ENCODE measurements around the gene PLEKHO1.

The PLEKHO1 gene

DNA sequence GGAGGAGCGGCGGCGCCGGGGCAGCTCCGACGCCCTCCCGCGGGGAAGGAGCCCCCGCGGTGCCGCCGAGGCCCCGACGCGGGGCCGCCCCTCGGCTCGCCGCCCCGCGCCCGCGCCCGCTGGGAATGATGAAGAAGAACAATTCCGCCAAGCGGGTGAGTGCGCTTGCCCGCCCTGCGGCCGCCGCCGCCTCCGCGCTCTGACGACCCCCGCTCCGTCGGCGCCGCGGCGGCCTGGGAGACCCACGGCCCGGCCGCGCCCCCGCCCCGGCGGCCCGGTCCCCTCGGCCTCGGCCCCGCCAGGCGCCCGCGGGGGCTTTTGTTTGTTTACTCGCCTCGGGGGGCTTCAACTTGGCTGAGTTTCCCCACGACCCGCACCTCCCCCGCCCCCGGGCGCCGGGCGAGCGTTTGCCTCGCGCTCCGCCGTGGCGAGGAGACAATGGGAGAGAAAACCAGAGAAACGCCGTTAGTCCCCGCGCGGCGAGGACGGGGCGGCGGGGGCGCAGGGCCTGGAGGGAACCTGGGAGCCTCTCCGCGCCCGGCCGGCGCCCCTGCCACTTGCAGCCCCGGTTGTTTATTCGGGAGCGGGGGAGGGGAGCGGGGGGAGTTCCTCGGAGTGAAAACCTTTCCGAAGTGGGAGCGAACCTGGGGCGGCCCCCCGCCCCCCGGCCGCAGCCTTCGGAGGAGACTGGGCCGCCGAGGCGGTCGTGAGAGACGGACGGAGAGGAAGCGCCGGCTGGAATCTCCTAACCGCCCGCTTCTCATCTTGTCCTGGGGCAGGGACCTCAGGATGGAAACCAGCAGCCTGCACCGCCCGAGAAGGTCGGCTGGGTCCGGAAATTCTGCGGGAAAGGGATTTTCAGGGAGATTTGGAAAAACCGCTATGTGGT lies 661 bp downstream of the PLEKHO1 start:
- DNase-seq, result peak in 2 of 5 experiments; percentile 15 to 36

DNA sequence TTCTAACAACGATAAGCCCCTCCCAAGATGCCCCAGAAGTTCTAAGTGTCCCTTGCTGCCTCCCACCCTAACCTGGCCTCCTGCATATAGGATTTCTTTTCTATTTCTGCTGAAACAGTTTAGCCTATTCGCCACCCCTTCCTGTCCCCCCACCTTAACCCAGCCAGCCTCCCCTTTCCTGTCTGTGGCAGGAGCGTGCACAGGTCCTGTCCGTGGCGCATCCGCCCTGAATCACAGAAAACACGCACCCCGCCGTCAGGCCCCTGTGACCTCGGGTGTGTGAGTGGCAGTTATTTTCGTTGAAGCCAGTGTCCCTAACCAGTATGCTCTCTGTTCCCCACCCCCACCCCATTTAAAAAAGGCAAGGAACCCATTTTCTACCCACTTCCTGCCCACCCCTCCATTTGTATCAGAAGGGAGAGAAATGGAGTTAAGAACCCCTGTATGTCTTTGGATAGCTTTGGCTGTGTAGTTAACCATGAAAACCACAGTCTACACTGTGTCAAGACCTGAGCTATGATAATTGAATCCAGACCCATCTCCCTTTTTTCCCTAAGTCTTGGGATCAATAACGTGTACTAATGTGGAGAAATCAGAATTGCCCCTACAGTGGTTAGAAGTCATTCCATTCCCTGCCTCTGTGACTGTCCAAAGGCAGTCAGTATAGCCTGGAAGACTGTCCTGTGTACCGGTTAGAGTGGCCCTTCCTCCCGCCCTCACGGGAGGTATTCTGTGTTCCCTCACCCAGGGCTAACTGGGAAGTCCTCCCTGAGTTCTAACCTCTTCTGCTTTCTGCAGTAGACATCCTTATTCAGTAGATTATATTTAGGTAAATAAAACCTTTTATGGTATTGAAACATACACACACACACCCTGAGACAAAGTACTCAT lies 1.8 kb downstream of the PLEKHO1 start:
- peak; percentile 30 to 91 (median 44) for DNase-seq

DNA sequence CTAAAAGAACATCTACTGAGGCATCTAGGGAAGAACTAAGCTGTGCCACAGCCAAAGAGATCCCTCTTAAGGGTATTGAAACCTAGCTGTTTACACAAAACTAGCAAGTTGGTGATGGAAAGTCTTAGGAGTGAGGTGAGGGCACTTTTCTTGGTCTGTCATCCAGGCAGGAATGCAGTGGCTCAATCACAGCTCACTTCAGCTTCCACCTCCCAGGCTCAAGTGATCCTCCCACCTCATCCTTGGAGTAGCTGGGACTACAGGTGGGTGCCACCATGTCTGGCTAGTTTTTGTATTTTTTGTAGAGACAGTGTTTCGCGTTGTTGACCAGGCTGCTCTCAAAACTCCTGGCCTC lies 2.4 kb downstream of the PLEKHO1 start:
- no peak for DNase-seq

DNA sequence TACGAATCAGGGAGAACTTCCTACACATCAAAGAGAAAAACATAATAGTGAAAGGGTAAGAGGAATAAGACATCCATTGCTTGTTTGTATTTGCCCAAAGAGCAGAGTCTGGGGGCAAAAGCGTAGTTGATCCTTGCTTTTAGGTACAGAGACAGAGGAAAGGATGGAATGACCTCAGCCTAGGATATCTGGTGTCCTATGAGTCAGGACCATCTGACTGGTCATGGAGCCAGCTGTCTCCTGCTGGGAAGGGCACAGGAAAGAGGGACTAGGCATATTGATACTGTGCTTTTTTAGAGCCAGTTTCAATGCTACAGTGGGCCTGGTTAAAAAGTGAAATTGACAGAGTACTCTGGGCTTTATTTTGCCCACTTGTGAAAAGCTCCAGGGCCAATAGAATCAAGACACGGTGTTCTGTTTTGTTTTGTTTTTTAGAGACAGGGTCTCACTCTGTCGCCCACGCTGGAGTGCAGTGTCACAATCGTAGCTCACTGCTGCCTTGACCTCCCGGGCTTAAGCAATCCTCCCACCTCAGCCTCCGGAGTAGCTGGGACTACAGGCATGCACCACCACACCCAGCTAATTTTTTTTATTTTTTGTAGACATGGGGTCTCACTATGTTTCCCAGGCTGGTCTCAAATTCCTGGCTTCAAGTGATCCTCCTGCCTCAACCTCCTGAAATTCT lies 3.2 kb downstream of the PLEKHO1 start:
- no peak for DNase-seq

DNA sequence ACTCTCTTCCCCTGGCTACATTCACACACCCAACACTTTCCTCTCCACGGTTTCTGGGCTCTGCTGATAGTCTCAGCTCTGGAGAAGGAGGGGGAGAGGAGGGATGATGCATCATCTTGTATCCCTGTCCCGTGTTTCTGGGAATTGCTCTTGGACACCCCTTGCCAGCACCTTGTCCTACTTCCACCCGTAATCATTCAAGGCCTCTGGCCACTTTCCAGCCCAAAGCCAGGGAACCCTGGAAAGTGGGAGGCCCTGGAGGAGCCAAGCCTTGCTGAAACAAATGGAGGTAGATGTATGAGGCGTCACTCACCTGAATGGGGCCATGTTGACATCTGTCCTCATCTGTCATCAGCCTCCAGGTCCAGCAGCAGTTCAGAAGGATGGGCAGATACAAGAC lies 4.4 kb downstream of the PLEKHO1 start:
- no peak for DNase-seq

DNA sequence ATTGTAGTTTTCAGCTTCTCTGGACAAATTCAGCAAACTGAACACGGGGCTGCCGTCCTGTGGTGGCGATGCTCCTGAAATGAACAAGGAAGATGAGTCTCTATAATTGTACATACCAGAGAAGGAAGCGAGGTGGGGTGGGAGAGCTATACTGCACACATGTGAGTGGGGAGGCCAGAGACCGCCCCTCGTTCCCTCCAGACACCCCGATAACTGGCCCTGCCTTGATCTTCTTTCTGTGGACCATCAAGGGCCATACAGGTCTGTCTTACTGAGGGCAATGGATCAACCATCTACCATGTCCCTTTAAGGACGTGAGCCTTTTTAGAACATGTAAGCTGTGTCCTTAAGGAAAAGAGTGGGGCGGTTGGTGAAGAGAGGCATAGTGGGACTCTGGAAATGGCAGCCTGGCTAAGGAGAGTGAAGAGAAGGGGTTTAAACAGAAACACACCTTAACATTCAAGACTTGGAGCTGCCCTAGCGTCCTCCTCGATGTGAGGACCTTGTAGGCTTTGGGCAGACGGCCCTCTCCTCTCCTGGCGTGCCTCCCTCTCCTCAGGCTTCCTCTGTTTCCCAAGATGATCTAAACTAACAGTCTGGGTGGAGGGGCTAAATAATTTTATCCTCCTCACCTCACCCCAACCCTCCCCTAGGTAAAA lies 5.8 kb downstream of the PLEKHO1 start:
- no peak for DNase-seq

DNA sequence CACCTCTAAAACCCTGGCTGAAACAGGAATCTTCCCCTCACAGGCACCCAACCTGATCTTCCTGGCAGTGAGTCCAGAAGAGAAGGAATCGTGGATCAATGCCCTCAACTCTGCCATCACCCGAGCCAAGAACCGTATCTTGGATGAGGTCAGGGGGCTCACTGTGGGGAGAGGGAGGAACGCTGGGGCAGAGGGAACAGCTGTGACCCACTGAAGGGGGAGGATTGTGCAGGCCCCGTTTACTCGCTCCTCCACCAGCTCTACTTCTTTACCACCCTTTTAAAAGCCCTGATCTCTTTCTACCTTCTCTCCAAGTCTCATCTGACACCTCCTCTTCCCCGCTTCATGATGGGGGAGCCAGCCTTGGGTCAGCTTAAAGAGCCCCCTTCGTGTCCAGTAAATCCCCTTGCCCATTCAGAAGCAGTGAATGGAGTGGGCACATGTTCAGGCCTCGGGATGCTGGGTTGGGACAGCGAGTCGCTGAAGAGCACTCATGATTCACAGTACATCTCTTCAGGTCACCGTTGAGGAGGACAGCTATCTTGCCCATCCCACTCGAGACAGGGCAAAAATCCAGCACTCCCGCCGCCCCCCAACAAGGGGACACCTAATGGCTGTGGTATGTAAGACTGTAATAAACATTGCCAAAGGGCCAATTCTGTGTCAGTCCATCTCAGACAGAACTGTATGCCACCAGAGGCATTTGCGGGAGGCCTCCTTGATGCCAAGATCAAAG lies 7.3 kb downstream of the PLEKHO1 start:
- no peak for DNase-seq

DNA sequence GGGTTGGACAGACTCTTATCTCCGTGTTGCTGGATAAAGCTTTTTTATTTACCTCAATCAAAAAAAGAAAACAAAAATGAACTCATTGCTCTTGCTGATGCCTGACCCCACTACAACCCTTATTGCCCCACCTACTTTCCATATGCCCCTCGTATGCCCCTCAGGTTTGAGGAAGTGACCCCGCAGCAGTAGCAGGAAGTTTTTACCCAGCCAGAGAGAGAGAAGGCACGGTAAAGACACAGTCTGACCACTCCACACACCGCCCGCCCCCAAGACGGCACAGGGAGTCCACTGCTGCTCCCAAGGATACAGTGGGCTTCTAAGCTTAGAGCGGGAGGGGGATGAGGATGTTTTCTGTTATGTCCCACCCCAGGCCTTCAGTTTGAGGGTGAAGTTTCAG lies 9.8 kb downstream of the PLEKHO1 start:
- DNase-seq, result no peak

DNA sequence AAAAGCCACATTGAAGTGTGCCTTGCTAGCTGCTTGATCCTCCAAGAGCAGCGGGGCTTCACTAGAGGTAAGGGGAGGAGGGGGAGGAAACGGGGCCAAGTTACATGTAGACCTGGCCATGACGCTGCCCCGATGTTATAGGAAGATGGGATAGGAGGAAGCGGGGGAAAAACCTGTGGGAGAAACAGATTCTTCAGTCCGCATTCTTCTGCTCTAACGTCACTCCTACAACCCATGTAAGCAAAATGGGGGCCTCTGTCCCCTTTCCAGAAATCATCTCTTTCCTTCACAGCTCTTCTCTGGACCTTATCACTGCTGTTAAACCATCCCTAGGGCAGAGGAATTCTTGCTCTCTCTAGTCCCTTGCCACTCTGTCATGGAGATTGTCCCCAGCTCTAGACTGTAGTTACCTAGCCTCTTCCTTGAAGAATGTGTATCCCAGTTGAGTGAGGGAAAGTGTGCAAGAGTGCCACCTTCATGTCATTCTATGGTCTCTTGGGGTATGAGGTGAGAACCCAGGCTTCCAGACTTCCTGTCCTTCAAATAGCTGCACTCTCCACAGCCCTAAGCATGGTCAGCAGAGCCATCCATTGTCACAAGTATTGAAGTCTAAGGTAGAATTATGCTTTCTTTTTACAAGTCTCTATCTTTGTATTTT lies 11.4 kb downstream of the PLEKHO1 start:
- DNase-seq, result no peak

DNA sequence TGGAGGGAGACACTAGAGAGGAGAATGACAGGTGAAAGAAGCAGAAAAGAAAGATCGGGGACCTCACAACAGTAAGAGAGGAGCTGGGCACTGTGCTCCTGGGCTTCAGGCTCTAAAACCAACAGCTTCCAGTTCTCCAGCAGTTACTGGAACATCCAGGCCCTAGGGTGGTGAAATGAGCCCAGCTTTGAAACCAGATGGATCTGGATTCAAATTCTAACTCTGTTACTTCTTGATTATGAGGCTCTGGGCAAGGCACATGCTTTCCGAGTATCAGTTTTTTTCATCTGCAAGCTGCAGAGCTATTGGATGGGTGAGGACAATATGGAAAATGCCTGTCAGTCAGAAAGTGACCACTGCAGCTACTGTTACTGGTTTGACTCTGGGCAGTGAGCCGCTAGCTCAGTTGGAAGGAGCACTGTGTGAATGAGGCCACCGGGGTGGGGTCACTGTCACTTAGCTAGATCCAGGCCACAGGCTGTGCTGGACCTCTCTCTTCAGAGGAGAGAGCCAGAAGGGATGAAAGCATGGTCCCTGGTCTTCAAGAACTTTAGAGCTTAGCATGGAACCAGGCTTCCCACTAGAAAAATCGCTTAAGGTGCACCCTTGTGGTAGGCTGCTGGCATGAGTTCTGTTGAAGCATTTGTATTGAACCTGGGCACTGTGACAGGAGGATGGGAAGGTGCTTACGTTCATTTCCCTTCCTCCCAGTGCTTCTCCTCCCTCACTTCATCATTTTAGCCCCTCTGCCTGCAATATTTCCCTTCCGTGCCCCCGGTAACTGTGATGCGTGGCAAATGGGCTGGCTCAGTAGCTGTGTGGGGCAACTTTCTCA lies 12.2 kb downstream of the PLEKHO1 start:
- DNase-seq, result peak in 1 of 5 experiments; percentile 50

DNA sequence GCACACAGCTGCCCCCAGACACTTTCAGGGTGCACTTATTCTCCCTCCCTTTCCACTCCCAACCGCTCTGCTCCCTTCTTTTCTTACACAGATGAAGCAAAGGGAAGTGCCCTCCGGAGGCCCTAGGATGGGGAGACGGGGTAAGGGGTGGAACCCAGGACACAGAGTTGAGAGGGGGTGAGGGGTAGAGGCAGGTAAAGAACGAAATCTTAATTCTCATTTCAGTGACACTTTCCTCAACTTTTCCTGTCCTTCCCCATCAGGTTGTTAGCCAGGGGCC lies 12.8 kb downstream of the PLEKHO1 start:
- DNase-seq, result no peak

DNA sequence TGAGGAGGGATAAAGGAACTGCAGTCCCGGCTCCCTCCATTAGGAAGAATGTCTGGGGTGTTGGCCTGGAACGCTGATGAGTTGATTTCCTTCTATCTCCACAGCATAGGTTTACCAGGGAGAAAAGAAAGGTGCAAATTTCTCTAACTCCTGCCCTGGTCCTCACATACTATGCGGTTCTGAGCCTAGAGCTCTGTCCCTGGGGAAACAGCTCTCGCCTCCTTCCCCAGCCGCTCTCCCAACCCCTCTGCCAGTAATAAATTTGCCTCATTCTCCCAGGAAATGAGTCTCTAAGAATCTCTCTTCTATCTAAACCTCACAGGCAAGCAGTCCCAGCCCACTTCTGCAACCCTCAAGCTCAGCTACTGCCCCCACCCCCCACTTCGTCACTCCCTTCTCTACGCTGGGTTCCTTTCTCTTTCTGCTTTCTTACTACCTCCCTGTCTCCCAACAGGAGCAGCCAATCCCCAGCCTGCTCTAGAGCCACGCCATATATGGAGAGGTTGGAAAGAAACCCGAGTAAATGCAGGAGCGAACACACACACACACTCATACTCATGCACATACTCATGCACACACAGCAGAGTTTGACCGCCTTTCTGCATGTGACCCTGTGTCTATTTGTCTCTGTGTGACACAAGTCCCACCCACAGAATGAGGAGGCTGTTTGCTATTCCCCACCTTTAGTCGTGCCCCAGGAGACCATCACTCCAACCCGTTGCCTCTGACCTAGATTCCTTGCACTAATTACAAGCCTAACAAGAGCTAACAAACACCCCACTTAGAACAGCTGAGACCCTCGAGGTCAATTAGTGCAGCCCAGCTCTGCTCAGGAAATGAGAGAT lies 13.4 kb downstream of the PLEKHO1 start:
- no peak for DNase-seq

DNA sequence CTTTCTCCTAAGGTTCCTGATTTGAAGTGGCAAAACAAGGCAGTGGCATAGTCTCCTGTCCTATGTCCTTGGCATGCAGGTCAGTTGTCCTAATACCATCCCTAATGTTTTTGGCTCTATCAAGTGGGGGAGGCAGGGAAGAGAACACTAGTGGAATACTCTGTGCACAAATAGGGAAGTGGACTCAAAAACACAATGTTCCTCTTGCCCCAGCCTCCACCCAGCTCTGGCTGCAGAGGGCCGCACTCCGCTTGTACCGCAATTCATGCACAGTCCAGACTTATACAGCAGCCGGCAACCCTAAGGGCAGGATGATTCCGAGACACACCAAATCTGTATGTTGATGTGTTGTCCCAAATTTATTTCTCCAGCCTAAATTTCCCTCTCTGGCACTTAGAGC lies 14.5 kb downstream of the PLEKHO1 start:
- no peak for DNase-seq

DNA sequence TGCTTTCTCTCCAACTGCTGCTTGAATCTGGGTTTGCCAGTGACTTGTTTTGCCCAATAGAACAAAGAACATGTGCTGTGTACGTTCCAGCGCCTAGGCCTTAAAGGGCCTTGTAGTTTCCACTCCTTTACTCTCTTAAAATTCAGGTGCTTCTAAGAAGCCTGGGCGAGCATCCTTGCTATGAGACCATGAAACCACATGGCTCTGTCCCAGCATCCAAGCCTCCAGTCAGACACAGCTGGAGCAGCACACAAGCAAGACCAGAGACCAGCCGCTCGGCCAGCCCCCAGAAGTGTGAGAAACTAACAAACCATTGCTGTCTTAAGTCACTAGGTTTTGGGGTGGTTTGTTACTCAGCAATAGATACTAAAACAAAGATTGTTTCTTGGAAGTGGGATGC lies 15.1 kb downstream of the PLEKHO1 start:
- DNase-seq, result no peak

DNA sequence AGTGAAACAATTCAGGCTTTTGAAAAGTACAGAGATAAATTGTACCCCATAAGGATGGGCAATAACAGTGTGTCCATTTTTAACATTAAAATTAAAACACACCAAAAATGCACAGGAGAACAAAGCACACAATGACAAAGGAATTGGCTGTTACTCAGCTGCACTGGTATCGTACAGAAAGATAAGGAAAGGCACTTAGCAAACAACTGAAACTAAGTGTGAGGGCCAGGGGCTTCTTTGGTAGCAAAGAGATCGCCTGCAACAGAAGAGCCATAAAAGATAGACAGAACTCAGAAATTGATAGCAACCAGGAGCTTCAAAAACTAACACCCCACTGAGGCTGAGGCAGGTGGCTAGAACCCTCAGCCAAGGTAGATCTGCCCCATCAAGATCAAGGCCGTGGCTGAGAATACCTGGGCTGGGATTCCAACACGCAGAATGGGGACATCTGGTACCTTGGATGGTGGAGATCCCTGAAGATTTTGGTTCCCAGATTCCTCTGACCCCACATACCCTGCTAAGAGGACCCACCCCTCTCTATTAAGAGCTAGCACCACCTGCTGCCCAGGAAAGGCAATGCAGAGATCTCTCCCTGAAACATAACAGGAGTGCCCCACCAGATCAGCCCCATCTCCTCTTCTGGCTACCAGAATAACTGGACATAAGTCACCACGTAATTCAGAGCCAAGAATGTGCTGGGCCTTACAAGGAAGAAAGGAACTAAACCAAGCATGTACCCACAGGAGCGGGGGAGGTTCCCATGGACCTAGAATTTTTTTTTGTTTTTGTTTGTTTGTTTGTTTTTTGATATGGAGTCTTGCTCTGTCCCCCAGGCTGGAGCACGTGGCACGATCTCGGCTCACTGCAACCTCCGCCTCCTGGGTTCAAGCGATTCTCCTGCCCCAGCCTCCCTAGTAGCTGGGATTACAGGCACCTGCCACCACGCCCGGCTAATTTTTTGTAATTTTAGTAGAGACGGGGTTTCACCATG lies 16.2 kb downstream of the PLEKHO1 start:
- peak in 3 of 5 experiments; percentile 28 to 47 (median 39) for DNase-seq

DNA sequence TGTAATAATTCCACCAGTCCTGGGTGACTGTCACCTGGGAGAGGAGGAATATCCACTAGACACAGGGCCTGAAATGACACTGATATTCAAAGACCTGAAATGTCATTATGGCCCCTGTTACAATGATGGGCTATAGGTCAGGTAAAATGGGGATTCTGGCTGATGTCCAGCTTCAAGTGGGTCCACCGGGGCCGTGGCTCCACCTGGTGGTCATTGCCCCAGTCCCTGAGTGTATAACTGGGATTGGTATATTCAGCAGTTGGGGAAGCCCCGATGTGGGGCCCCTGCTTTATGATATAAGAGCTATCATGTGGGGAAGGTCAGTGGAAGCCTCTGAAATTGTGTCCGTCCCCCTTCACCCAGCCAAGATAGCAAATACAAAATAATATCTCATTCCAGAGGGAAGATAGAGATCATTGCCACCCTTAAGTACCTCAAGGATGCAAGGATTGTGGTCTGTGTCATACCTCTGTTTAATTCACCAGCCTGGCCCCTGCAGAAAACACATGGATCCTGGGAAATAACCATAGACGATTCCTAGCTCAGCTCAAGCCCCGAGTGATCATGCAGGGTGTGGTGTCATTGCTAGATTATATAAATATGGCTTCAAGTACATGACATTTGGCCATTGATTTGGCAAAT lies 19.4 kb downstream of the PLEKHO1 start:
- peak in 3 of 5 experiments; percentile 21 to 43 (median 34) for DNase-seq

DNA sequence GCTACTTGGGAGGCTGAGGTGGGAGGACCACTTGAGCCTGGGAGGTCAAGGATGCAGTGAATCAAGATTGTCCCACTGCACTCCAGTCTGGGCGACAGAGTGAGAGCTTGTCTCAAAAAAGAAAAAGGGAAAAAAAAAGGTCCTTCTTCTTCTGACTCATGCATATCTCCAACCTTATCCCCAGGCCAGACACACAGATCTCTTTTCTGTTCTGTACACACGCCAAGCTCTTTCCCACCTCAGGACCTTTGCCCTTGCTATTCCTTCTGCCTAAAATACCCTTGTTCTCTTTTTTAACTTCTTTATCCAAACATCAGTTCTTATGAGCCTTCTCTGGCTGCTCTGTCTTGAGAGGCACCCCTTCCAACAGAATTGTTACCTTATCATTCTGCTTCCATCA lies 22.1 kb downstream of the PLEKHO1 start:
- no peak for DNase-seq

DNA sequence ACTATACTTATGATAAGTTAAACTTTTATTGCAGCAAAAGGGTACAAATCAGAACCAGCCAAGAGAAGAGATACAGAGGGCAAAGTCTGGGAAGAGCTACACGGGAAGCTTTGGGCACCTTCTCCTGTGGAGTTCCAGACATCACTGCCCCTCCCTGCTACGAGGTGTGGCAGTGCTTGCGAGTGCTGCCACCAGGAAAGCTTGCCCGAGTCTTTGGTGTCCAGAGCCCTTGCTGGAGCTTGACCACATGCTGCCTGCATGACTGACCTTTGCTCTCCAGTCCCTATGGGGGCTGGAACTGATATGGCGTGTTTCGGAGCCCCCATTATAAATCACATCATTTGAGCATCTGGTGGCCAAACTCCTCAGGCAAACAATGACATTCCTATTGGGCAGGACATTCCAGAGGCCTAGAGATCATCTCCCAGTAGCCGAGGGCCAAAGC lies 23.4 kb downstream of the PLEKHO1 start:
- no peak for DNase-seq
